C4-2B (cell line): ENCODE data around the gene CDK6.

ENCODE experiments used
- H3K27ac ChIP-seq: fragments of 450-650 bp; 2 replicates; pipeline ENCODE4 v1.5.1; 2017
- CTCF ChIP-seq: fragments of 450-650 bp; conservative IDR thresholded peaks from 2 replicates; pipeline ENCODE4 v1.5.1; 2017; ENCODE audit warnings: mild to moderate bottlenecking
- ZFX ChIP-seq: fragments of 450-650 bp; IDR thresholded peaks from 2 replicates; pipeline ENCODE4 v1.6.1; 2017

Gene CDK6

GRCh38 chr7:92557808-92558362 lies 278.5 kb downstream of the CDK6 start:
- TF ChIP-seq CTCF: no peak
- TF ChIP-seq ZFX: no peak
- no peak overlapping the region for H3K27ac ChIP-seq

GRCh38 chr7:92557249-92557648 lies 279.1 kb downstream of the CDK6 start:
- no peak overlapping the region for H3K27ac ChIP-seq

More at GRCh38 chr7:92557249-92557648, 279.1 kb downstream of the CDK6 start:
- TF ChIP-seq ZFX (no peak), CTCF (no peak)
